ENCODE measurements around the gene LRRC7.

DNA sequence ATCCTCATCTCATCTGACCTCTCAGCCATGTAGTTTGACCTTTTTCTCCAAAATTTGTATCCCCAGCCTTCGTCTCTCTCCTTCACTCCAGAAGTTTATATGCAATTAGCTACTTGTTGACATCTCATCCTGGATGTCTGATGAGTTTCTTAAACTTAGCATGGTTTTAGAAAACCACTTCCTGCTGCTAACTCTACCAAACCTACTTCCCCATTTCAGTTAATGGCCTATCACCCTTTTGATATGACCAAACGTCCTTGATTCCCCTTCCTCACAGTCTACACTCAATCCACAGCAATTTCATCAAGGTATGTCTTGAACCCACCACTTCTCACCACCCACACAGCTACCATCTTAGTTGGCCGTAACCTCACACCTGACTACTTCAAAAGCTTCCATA, 515.8 kb downstream of the LRRC7 start:
- no peak for TF ChIP-seq CTCF (conservative IDR thresholded peaks at IDR 0.05)
- TF ChIP-seq ZFX (IDR thresholded peaks at IDR 0.05): no peak

Measured in C4-2B (cell line).